H1 (cell line): ENCODE data around the gene ARHGEF10L.

ENCODE experiments used
- CREB1 ChIP-seq: IDR thresholded peaks from 2 replicates; pipeline ENCODE4 v1.6.1; 2012; ENCODE audit warnings: inconsistent platforms
- EZH2 ChIP-seq: fragments of 200-600 bp; sonication (generic); IDR thresholded peaks from 2 replicates; pipeline ENCODE4 v1.7.1; 2012; ENCODE audit warnings: low read depth, mild to moderate bottlenecking, moderate library complexity, low read length, inconsistent platforms; ENCODE audit not compliant: severe bottlenecking
- JUND ChIP-seq: IDR thresholded peaks from 2 replicates; pipeline ENCODE4 v1.6.1; 2011; ENCODE audit warnings: mild to moderate bottlenecking, improper control_type of control experiment, low read length
- MAFK ChIP-seq: IDR thresholded peaks from 2 replicates; pipeline ENCODE4 v1.6.1; 2012; ENCODE audit warnings: low read depth, mild to moderate bottlenecking, improper control_type of control experiment, low read length
- MAX ChIP-seq: IDR thresholded peaks from 2 replicates; pipeline ENCODE4 v1.6.1; 2012; ENCODE audit warnings: inconsistent platforms
- POLR2AphosphoS5 ChIP-seq: IDR thresholded peaks from 2 replicates; pipeline ENCODE4 v1.6.1; 2011; ENCODE audit warnings: low read depth, low read length
- SIN3A ChIP-seq, 2 experiments: IDR thresholded peaks in 1 of 2; conservative IDR thresholded peaks in 1 of 2; 2 replicates each; pipeline ENCODE4 v1.6.1; 2011 to 2012; ENCODE audit warnings: low read length in 2 of 2, improper control_type of control experiment in 1 of 2, low read depth in 1 of 2, mild to moderate bottlenecking in 1 of 2
- SIX5 ChIP-seq: IDR thresholded peaks from 2 replicates; pipeline ENCODE4 v1.6.1; 2011; ENCODE audit warnings: mild to moderate bottlenecking, low read depth, low read length
- SUZ12 ChIP-seq: fragments of 200-600 bp; sonication (generic); IDR thresholded peaks from 2 replicates; pipeline ENCODE4 v1.6.1; 2012; ENCODE audit warnings: mild to moderate bottlenecking, inconsistent platforms, low read length, moderate library complexity, mixed read lengths
- TF ChIP-seq, protein P1 (sequence below), 3 experiments: IDR thresholded peaks; 1 replicate in 2 of 3; 2 replicates in 1 of 3; pipeline versions ENCODE4 v1.5.1 to v1.6.1; 2011; ENCODE audit warnings: low read length in 3 of 3, mild to moderate bottlenecking in 3 of 3, inconsistent platforms in 2 of 3, low read depth in 1 of 3, moderate library complexity in 1 of 3; ENCODE audit not compliant: insufficient read depth in 1 of 3; ENCODE audit errors: control extremely low read depth in 1 of 3

- TF ChIP-seq, protein P1, sequence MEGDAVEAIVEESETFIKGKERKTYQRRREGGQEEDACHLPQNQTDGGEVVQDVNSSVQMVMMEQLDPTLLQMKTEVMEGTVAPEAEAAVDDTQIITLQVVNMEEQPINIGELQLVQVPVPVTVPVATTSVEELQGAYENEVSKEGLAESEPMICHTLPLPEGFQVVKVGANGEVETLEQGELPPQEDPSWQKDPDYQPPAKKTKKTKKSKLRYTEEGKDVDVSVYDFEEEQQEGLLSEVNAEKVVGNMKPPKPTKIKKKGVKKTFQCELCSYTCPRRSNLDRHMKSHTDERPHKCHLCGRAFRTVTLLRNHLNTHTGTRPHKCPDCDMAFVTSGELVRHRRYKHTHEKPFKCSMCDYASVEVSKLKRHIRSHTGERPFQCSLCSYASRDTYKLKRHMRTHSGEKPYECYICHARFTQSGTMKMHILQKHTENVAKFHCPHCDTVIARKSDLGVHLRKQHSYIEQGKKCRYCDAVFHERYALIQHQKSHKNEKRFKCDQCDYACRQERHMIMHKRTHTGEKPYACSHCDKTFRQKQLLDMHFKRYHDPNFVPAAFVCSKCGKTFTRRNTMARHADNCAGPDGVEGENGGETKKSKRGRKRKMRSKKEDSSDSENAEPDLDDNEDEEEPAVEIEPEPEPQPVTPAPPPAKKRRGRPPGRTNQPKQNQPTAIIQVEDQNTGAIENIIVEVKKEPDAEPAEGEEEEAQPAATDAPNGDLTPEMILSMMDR (IDR thresholded peaks at IDR 0.05; ENCODE audit: control extremely low read depth in 1 of 3, insufficient read depth in 1 of 3, low read depth in 1 of 3, low read length in 3 of 3) = no peak
- TF ChIP-seq POLR2AphosphoS5 (no peak), JUND (no peak), SIN3A (conservative IDR thresholded peaks at IDR 0.05 in 1 of 2, IDR thresholded peaks at IDR 0.05 in 1 of 2; ENCODE audit: low read depth in 1 of 2, low read length in 2 of 2) (no peak), CREB1 (no peak), EZH2 (no peak), MAFK (no peak), MAX (no peak), SUZ12 (no peak), SIX5 (no peak)
Observed at GRCh38 chr1:17668624-17669175, 129.2 kb downstream of the ARHGEF10L start.
